H9 (cell line): Measurements from ENCODE around the gene TARBP2. TPM values are rescaled to one million over a fixed set of nuclear protein-coding genes. Genes with fewer than 3 reads are reported as not detected.
A peak's percentile ranks its signal among the peaks of the same experiment; 100 is the strongest.

Experiments used
- DNase-seq: peaks from one replicate; pipeline ENCODE4 v3.0.0-alpha.2; 2017
- H2AFZ ChIP-seq: one replicate; pipeline ENCODE4 v1.6.1; 2013; ENCODE audit warnings: mild to moderate bottlenecking, low read length, control low read depth, moderate library complexity
- H2AK5ac ChIP-seq: 2 replicates; pipeline ENCODE4 v1.6.1; 2013; ENCODE audit warnings: low read length, control low read depth, mixed read lengths; ENCODE audit not compliant: insufficient read length
- H2BK120ac ChIP-seq: one replicate; pipeline ENCODE4 v1.6.1; 2013; ENCODE audit warnings: low read depth, mild to moderate bottlenecking, low read length, control low read depth, inconsistent platforms; ENCODE audit not compliant: poor library complexity, severe bottlenecking
- H2BK12ac ChIP-seq: 2 replicates; pipeline ENCODE4 v1.6.1; 2013; ENCODE audit warnings: low read length, control low read depth, mixed read lengths, low read depth; ENCODE audit not compliant: insufficient read length
- H2BK15ac ChIP-seq: 2 replicates; pipeline ENCODE4 v1.6.1; 2013; ENCODE audit warnings: low read depth, low read length, control low read depth
- H2BK20ac ChIP-seq: one replicate; pipeline ENCODE4 v1.6.1; 2013; ENCODE audit warnings: low read depth, mild to moderate bottlenecking, low read length, control low read depth, inconsistent platforms; ENCODE audit not compliant: poor library complexity, severe bottlenecking
- H2BK5ac ChIP-seq: 2 replicates; pipeline ENCODE4 v1.6.1; 2013; ENCODE audit warnings: low read length, control low read depth, mixed read lengths; ENCODE audit not compliant: insufficient read length
- H3K14ac ChIP-seq: 2 replicates; pipeline ENCODE4 v1.6.1; 2013; ENCODE audit warnings: low read length, control low read depth; ENCODE audit not compliant: insufficient read depth
- H3K18ac ChIP-seq: 2 replicates; pipeline ENCODE4 v1.6.1; 2013; ENCODE audit warnings: low read depth, mild to moderate bottlenecking, mixed read lengths, low read length, control low read depth; ENCODE audit not compliant: insufficient read length
- H3K23ac ChIP-seq: 2 replicates; pipeline ENCODE4 v1.6.1; 2013; ENCODE audit warnings: low read length, control low read depth, mixed read lengths, low read depth; ENCODE audit not compliant: insufficient read length
- H3K23me2 ChIP-seq: 2 replicates; pipeline ENCODE4 v1.6.1; 2013; ENCODE audit warnings: low read depth, mild to moderate bottlenecking, mixed read lengths, low read length, control low read depth; ENCODE audit not compliant: insufficient read length, poor library complexity, severe bottlenecking
- H3K27ac ChIP-seq: 2 replicates; pipeline ENCODE4 v1.5.1; 2013; ENCODE audit warnings: low read length, control low read depth, mixed read lengths, low read depth; ENCODE audit not compliant: insufficient read length
- H3K27me3 ChIP-seq: 2 replicates; pipeline ENCODE4 v1.6.1; 2013; ENCODE audit warnings: low read length, control low read depth, inconsistent platforms; ENCODE audit not compliant: insufficient read depth
- H3K4ac ChIP-seq: 2 replicates; pipeline ENCODE4 v1.6.1; 2013; ENCODE audit warnings: low read depth, mild to moderate bottlenecking, control low read depth, inconsistent platforms, low read length, moderate library complexity
- H3K4me1 ChIP-seq: 2 replicates; pipeline ENCODE4 v1.6.1; 2013; ENCODE audit warnings: low read length, control low read depth, inconsistent platforms; ENCODE audit not compliant: insufficient read depth
- H3K4me2 ChIP-seq: 2 replicates; pipeline ENCODE4 v1.6.1; 2013; ENCODE audit warnings: low read length, control low read depth, mixed read lengths; ENCODE audit not compliant: insufficient read length, insufficient read depth
- H3K56ac ChIP-seq: 2 replicates; pipeline ENCODE4 v1.6.1; 2013; ENCODE audit warnings: low read depth, mild to moderate bottlenecking, mixed read lengths, low read length, control low read depth; ENCODE audit not compliant: insufficient read length
- H3K79me1 ChIP-seq: 2 replicates; pipeline ENCODE4 v1.6.1; 2013; ENCODE audit warnings: low read depth, mild to moderate bottlenecking, moderate library complexity, low read length, control low read depth, inconsistent platforms; ENCODE audit not compliant: insufficient read depth, poor library complexity, severe bottlenecking
- H3K79me2 ChIP-seq: 2 replicates; pipeline ENCODE4 v1.6.1; 2013; ENCODE audit warnings: low read length, control low read depth, inconsistent platforms; ENCODE audit not compliant: insufficient read depth
- H3K9ac ChIP-seq: 2 replicates; pipeline ENCODE4 v1.6.1; 2013; ENCODE audit warnings: low read length, control low read depth, mixed read lengths; ENCODE audit not compliant: insufficient read length; ENCODE audit errors: extremely low read depth
- H3K9me3 ChIP-seq: one replicate; pipeline ENCODE4 v1.6.1; 2013; ENCODE audit warnings: low read depth, low read length, inconsistent platforms; ENCODE audit not compliant: control insufficient read depth
- H3T11ph ChIP-seq: one replicate; pipeline ENCODE4 v1.6.1; 2013; ENCODE audit warnings: mild to moderate bottlenecking, low read length, control low read depth, inconsistent platforms
- H4K20me1 ChIP-seq: one replicate; pipeline ENCODE4 v1.6.1; 2013; ENCODE audit not compliant: control insufficient read depth, insufficient read length, insufficient read depth
- H4K5ac ChIP-seq: 2 replicates; pipeline ENCODE4 v1.6.1; 2013; ENCODE audit warnings: low read depth, mild to moderate bottlenecking, mixed read lengths, low read length, control low read depth; ENCODE audit not compliant: insufficient read length
- H4K8ac ChIP-seq: replicated peaks from 2 replicates; pipeline ENCODE4 v1.6.1; 2013; ENCODE audit warnings: low read length, control low read depth, mixed read lengths, low read depth; ENCODE audit not compliant: insufficient read length
- H4K91ac ChIP-seq: 2 replicates; pipeline ENCODE4 v1.6.1; 2013; ENCODE audit warnings: low read depth, mild to moderate bottlenecking, moderate library complexity, mixed read lengths, low read length, control low read depth; ENCODE audit not compliant: insufficient read length
- H3K27ac Mint-ChIP-seq, 3 experiments: 2 replicates in 2 of 3; 3 replicates in 1 of 3; pipeline ENCODE4 v1.8.0; 2020 to 2021; ENCODE audit warnings: mixed read lengths in 3 of 3, mild to moderate bottlenecking in 1 of 3, moderate library complexity in 1 of 3
- H3K27me3 Mint-ChIP-seq: 2 replicates; pipeline ENCODE4 v1.8.0; 2021; ENCODE audit warnings: low read depth, mild to moderate bottlenecking, moderate library complexity, mixed read lengths
- H3K36me3 Mint-ChIP-seq, 3 experiments: 2 replicates in 2 of 3; 3 replicates in 1 of 3; pipeline ENCODE4 v1.8.0; 2020 to 2021; ENCODE audit warnings: low read depth in 3 of 3, mixed read lengths in 3 of 3; ENCODE audit not compliant: insufficient read depth in 1 of 3
- H3K4me1 Mint-ChIP-seq, 2 experiments: 2 replicates each; pipeline ENCODE4 v1.8.0; 2020; ENCODE audit warnings: mixed read lengths in 2 of 2
- H3K4me3 Mint-ChIP-seq, 2 experiments: 2 replicates in 1 of 2; 3 replicates in 1 of 2; pipeline ENCODE4 v1.8.0; 2020 to 2021; ENCODE audit warnings: mild to moderate bottlenecking in 2 of 2, mixed read lengths in 2 of 2, moderate library complexity in 1 of 2
- H3K9me3 Mint-ChIP-seq, 2 experiments: 2 replicates in 1 of 2; 3 replicates in 1 of 2; pipeline ENCODE4 v1.8.0; 2020; ENCODE audit warnings: mild to moderate bottlenecking in 2 of 2, mixed read lengths in 2 of 2, moderate library complexity in 1 of 2
- WGBS: extraction: QIAGEN DNeasy Blood & Tissue Kit; methylation state at CpG from one replicate; pipeline ENCODE4 v1.1.7; 2013; ENCODE audit warnings: missing lambda C conversion rate, low lambda C conversion rate, mixed read lengths; ENCODE audit not compliant: insufficient read length; ENCODE audit errors: extremely low coverage; 5-methylcytosine and 5-hydroxymethylcytosine counted together
- total RNA-seq: library from RNA; stranded (reverse); gene quantifications from 2 replicates; pipeline ENCODE4 v1.2.1, GENCODE V29; 2021
- TF ChIP-seq, protein P1 (sequence below): fragments of 200-600 bp; sonication (generic); conservative IDR thresholded peaks from 3 replicates; pipeline ENCODE4 v1.8.0; 2021; ENCODE audit warnings: antibody characterized with exemption, mild to moderate bottlenecking

Gene TARBP2
- total RNA-seq, 1 experiment from 2014 or later = 79.2 TPM

DNA sequence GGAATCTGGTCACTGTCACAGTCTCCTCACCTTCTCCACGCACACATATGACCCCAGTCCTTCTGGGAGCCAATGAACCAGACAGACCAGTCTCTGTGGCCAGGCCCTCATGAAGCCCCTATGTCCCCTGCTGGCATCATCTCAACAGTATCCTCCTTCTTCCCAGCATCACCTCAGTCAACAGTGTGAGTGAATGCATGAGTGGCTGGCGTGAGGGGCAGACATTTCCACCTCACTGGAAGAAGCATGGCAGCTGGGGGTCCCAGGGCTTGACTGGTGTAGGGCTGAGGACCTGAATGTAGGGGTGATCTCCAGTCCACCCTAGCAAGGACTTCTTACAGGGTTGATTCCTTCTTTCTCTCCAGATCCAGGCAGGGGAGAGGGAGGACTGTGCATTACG is 3.6 kb upstream of the TARBP2 start:
- Histone ChIP-seq H2BK120ac (no peak overlapping the region), H4K8ac (no peak overlapping the region), H4K5ac (no peak overlapping the region), H2BK5ac (no peak overlapping the region), H3K23me2 (peaks cover 25% of the 10 kb centered on the region), H2AK5ac (no peak overlapping the region), H2AFZ (no peak overlapping the region), H2BK12ac (no peak overlapping the region), H3K27ac (no peak overlapping the region), H3K4me1 (peaks cover 6% of the 10 kb centered on the region; the same call in 1 of the 2 replicates), H3K4me2 (no peak overlapping the region), H3K18ac (no peak overlapping the region), H3K79me2 (no peaks in the 10 kb centered on the region; the same call in 1 of the 2 replicates), H4K20me1 (no peaks in the 10 kb centered on the region), H3K23ac (no peak overlapping the region), H3K14ac (no peak overlapping the region), H4K91ac (no peak overlapping the region), H3K4ac (no peak overlapping the region), H2BK20ac (no peak overlapping the region), H3K27me3 (no peaks in the 10 kb centered on the region), H3K56ac (no peak overlapping the region), H2BK15ac (no peak overlapping the region), H3K9me3 (no peaks in the 10 kb centered on the region), H3K79me1 (peaks cover 7% of the 10 kb centered on the region), H3K9ac (no peak overlapping the region), H3T11ph (no peak overlapping the region)
- peaks cover 0 to 11% (median 1%) of the 10 kb centered on the region in 3 experiments; a peak in 1 of 7 replicates for H3K36me3 Mint-ChIP-seq
- peaks cover 57 to 62% of the 10 kb centered on the region in 2 experiments for H3K4me1 Mint-ChIP-seq
- H3K27me3 Mint-ChIP-seq = no peaks in the 10 kb centered on the region
- no CpG with 5 or more reads among the region's 3 CpGs for WGBS
- H3K4me3 Mint-ChIP-seq = peak overlapping the region in 1 of 2 experiments; percentile 96; a peak in 3 of 5 replicates
- H3K9me3 Mint-ChIP-seq = no peaks in the 10 kb centered on the region
- TF ChIP-seq, protein P1, sequence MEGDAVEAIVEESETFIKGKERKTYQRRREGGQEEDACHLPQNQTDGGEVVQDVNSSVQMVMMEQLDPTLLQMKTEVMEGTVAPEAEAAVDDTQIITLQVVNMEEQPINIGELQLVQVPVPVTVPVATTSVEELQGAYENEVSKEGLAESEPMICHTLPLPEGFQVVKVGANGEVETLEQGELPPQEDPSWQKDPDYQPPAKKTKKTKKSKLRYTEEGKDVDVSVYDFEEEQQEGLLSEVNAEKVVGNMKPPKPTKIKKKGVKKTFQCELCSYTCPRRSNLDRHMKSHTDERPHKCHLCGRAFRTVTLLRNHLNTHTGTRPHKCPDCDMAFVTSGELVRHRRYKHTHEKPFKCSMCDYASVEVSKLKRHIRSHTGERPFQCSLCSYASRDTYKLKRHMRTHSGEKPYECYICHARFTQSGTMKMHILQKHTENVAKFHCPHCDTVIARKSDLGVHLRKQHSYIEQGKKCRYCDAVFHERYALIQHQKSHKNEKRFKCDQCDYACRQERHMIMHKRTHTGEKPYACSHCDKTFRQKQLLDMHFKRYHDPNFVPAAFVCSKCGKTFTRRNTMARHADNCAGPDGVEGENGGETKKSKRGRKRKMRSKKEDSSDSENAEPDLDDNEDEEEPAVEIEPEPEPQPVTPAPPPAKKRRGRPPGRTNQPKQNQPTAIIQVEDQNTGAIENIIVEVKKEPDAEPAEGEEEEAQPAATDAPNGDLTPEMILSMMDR = no peak
- no peak for DNase-seq
- no peak overlapping the region; a peak in 1 of 7 replicates for H3K27ac Mint-ChIP-seq
